ENCODE measurements around the gene ABHD12. TPM values are rescaled to one million over a fixed set of nuclear protein-coding genes. Genes with fewer than 3 reads are reported as not detected.
A peak's percentile ranks its signal among the peaks of the same experiment; 100 is the strongest.

Gene ABHD12
- total RNA-seq, 1 donor from 2014 or later, result 51.3 TPM

GRCh38 chr20:25289886-25290597 is 100.6 kb downstream of the ABHD12 start:
- Mint-ChIP-seq H3K27ac (ENCODE audit: unreplicated experiment) (no peak overlapping the region), H3K4me3 (peak overlapping the region; percentile 27), H3K36me3 (ENCODE audit: low read depth) (peaks cover 15% of the 10 kb centered on the region), H3K27me3 (ENCODE audit: low read depth) (peaks cover 4% of the 10 kb centered on the region), H3K9me3 (no peaks in the 10 kb centered on the region), H3K4me1 (peaks cover 6% of the 10 kb centered on the region)
- no peak for TF ChIP-seq CTCF (conservative IDR thresholded peaks at IDR 0.05)
- DNase-seq (ENCODE audit: low read depth, low spot score), result no peak

GRCh38 chr20:25288291-25289181 is 102.1 kb downstream of the ABHD12 start:
- DNase-seq (ENCODE audit: low read depth, low spot score), result no peak
- Mint-ChIP-seq H3K4me3 (no peak overlapping the region), H3K36me3 (ENCODE audit: low read depth) (peaks cover 18% of the 10 kb centered on the region), H3K27ac (ENCODE audit: unreplicated experiment) (no peak overlapping the region), H3K4me1 (no peaks in the 10 kb centered on the region), H3K27me3 (ENCODE audit: low read depth) (no peaks in the 10 kb centered on the region), H3K9me3 (no peaks in the 10 kb centered on the region)
- no peak for TF ChIP-seq CTCF (conservative IDR thresholded peaks at IDR 0.05)

GRCh38 chr20:25287631-25288290 is 102.9 kb downstream of the ABHD12 start:
- Mint-ChIP-seq H3K4me1 (no peaks in the 10 kb centered on the region), H3K4me3 (no peak overlapping the region), H3K9me3 (no peaks in the 10 kb centered on the region), H3K27ac (ENCODE audit: unreplicated experiment) (peak overlapping the region; percentile 43), H3K36me3 (ENCODE audit: low read depth) (peaks cover 18% of the 10 kb centered on the region), H3K27me3 (ENCODE audit: low read depth) (no peaks in the 10 kb centered on the region)
- no peak for TF ChIP-seq CTCF (conservative IDR thresholded peaks at IDR 0.05)
- DNase-seq (ENCODE audit: low read depth, low spot score), result no peak

- Mint-ChIP-seq H3K4me1 (no peaks in the 10 kb centered on the region), H3K27me3 (ENCODE audit: low read depth) (no peaks in the 10 kb centered on the region), H3K9me3 (no peaks in the 10 kb centered on the region), H3K27ac (ENCODE audit: unreplicated experiment) (no peak overlapping the region), H3K36me3 (ENCODE audit: low read depth) (peaks cover 18% of the 10 kb centered on the region), H3K4me3 (no peak overlapping the region)
- no peak for DNase-seq (ENCODE audit: low read depth, low spot score)
- TF ChIP-seq CTCF (conservative IDR thresholded peaks at IDR 0.05), result no peak
Observed at GRCh38 chr20:25286917-25287316, 103.7 kb downstream of the ABHD12 start.
